ENCODE results near the gene PACSIN1.

DNA sequence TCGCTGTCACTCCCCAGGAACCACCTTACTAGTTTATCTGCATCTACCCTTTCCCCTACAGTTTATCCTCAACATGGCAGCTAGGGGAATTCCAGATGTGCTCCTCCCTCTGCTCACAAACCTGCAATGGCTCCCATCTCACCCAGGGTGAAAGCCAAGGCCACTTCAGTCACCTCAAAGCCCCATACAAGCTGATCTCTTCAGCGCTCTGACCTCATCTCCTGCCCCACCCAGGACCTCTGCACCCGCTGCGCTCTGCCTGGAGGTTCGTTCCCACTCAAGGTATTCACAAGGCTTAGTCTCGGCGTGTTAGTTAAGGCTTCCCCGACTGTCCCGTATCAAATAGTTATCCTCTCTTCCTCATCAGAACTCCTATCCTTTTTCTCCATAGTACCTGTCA is 118.8 kb downstream of the PACSIN1 start:
- TF ChIP-seq POLR2AphosphoS5 (IDR thresholded peaks at IDR 0.05; ENCODE audit: borderline replicate concordance, low read depth, low read length) (no peak), EZH2 (IDR thresholded peaks at IDR 0.05) (no peak)

Data from SK-N-MC (cell line).